Suprapubic skin (tissue), 4 donors: ENCODE results near the gene ADAP1. TPM values are rescaled to one million over a fixed set of nuclear protein-coding genes. Genes with fewer than 3 reads are reported as not detected.

ENCODE experiments used
- DNase-seq, 2 donors: peaks; one replicate each; pipeline ENCODE4 v3.0.0-alpha.2; 2019; ENCODE audit warnings: low spot score in 2 of 2
- H3K27ac ChIP-seq: fragments of 200-600 bp; sonication (generic); one replicate; pipeline ENCODE4 v1.5.1; 2019
- H3K27me3 ChIP-seq: fragments of 200-600 bp; sonication (generic); one replicate; pipeline ENCODE4 v1.5.1; 2019
- H3K36me3 ChIP-seq: fragments of 200-600 bp; sonication (generic); one replicate; pipeline ENCODE4 v1.5.1; 2019
- H3K4me1 ChIP-seq: fragments of 200-600 bp; sonication (generic); one replicate; pipeline ENCODE4 v1.5.1; 2019
- H3K4me3 ChIP-seq: fragments of 200-600 bp; sonication (generic); one replicate; pipeline ENCODE4 v1.5.1; 2019; ENCODE audit warnings: mild to moderate bottlenecking
- H3K9me3 ChIP-seq: fragments of 200-600 bp; sonication (generic); one replicate; pipeline ENCODE4 v1.5.1; 2019
- EP300 ChIP-seq: sonication (generic); formaldehyde crosslinking; IDR thresholded peaks from one replicate; pipeline ENCODE4 v1.6.1; 2017; ENCODE audit warnings: antibody characterized with exemption
- POLR2A ChIP-seq, 2 donors: fragments of 450-650 bp; IDR thresholded peaks; one replicate each; pipeline ENCODE4 v1.6.1; 2017; ENCODE audit warnings: antibody characterized with exemption in 2 of 2, mild to moderate bottlenecking in 2 of 2, moderate library complexity in 2 of 2
- POLR2AphosphoS5 ChIP-seq, 3 donors: sonication (generic); formaldehyde crosslinking; IDR thresholded peaks; one replicate each; pipeline ENCODE4 v1.6.1; 2017; ENCODE audit warnings: antibody characterized with exemption in 3 of 3
- WGBS: methylation state at CpG from one replicate; pipeline ENCODE4 v1.1.5; 2018; 5-methylcytosine and 5-hydroxymethylcytosine counted together
- total RNA-seq, 4 donors: library from RNA; depleted of rRNA; stranded (reverse); fragments of >200 nt; gene quantifications; one replicate each; pipeline ENCODE4 v1.1.0, GENCODE V29; 2016
- TF ChIP-seq, protein P1 (sequence below), 2 donors: fragments of 200-600 bp in 1 of 2; fragments of 450-650 bp in 1 of 2; sonication (generic) in 1 of 2; IDR thresholded peaks; one replicate each; pipeline ENCODE4 v1.5.1; 2016 to 2019; ENCODE audit warnings: antibody characterized with exemption in 2 of 2, mild to moderate bottlenecking in 1 of 2, moderate library complexity in 1 of 2

Gene ADAP1
- total RNA-seq, 4 donors from 2014 or later = 4.1 to 9.1 (median 6.3) TPM

DNA sequence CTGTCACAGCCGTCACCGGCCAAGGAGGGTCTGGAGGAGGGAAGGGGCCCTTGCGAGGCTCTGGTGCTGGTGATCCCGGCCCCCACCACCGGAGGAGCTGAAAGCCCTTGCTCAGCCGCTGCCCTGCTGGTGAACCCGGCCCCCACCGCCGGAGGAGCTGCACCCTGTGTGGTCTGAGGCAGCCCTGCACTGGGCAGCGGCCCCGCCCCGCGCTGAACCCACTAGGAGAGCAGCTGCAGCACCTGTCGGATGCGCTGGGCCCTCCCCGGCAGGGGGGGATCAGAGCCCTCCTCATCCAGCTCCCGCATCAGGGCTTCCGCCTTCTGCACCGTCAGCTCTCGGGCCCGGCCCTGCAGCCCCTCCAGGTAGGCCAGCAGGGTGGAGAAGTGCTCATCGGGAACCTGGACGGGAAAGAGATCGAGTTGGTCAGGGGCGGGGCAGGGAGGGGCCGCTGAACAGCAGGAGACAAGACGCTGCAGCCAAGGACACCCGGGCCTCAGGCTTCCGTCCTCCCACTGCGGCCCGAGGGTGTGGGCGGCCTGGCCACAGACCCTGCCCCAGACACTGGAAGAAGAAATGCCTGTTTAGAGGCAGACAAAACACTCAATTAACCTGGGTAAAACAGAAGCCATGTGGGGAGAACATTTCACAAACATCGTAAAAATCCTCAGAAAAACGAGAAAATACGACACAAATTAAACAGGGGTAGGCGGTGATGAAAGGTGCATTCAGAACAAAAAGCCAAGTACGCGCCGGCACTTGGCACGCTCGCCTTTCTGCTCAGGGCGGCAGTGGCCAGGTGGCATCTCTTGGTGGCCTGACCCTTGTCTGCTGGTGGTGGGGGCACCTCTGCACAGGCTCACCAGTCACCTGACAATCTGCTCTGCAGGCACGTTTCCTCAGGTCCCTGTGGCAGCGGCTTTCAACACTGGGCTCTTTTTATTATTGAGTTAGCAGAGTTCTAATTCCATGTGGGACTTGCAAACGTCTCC is 43.2 kb upstream of the ADAP1 start:
- no peak for DNase-seq
- Histone ChIP-seq H3K27ac (no peak overlapping the region), H3K4me1 (peaks cover 14% of the 10 kb centered on the region), H3K27me3 (peaks cover 1% of the 10 kb centered on the region), H3K9me3 (no peaks in the 10 kb centered on the region), H3K36me3 (peaks cover 30% of the 10 kb centered on the region), H3K4me3 (no peak overlapping the region)
- 78% methylated on average over 25 of the region's 45 CpGs for WGBS
- TF ChIP-seq EP300 = no peak
- no peak for TF ChIP-seq POLR2A (IDR thresholded peaks at IDR 0.05)
- TF ChIP-seq, protein P1, sequence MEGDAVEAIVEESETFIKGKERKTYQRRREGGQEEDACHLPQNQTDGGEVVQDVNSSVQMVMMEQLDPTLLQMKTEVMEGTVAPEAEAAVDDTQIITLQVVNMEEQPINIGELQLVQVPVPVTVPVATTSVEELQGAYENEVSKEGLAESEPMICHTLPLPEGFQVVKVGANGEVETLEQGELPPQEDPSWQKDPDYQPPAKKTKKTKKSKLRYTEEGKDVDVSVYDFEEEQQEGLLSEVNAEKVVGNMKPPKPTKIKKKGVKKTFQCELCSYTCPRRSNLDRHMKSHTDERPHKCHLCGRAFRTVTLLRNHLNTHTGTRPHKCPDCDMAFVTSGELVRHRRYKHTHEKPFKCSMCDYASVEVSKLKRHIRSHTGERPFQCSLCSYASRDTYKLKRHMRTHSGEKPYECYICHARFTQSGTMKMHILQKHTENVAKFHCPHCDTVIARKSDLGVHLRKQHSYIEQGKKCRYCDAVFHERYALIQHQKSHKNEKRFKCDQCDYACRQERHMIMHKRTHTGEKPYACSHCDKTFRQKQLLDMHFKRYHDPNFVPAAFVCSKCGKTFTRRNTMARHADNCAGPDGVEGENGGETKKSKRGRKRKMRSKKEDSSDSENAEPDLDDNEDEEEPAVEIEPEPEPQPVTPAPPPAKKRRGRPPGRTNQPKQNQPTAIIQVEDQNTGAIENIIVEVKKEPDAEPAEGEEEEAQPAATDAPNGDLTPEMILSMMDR (IDR thresholded peaks at IDR 0.05) = no peak
- no peak for TF ChIP-seq POLR2AphosphoS5 (IDR thresholded peaks at IDR 0.05)

DNA sequence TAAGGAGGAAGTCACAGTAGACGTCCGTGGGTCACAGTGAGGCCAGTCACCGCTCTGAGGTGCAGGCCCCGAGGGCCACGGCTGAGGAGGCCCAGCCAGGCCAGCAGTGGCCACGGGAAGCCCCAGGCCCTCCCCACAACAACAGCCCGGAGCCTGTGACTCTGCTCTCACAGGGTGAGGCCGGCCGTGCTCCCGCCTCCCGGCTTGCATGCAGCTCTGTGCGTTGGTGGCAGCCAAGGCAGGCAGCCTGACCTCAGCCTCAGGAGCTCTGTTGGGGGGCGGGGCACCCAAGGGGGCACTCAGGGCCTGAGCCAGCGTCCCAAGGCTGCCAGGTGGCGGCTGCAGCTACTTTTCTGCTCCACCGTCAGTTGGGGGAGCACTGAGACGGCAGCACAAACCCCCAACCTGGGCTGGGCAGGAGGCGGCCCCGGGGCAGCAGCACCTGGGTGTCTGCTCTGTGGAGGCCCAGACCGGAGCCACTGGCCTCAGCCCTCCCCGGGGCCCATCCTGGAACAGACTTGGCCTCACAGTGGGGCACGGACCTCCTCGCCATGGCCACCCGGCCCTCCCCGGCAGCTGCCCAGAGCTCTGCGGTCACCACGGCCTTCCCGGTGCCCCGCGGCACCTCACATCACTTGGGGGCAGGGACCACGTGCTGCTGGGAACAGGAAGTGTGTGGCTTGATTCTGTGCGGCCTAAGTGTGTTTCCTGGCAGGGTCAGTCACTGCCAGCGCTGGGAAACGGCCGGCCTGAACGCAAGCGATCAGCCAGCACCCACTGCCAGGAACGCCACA is 41.8 kb upstream of the ADAP1 start:
- H3K36me3 ChIP-seq = peaks cover 30% of the 10 kb centered on the region
- H3K9me3 ChIP-seq = no peaks in the 10 kb centered on the region
- H3K27ac ChIP-seq = no peak overlapping the region
- TF ChIP-seq EP300 = no peak
- no peak for TF ChIP-seq POLR2A (IDR thresholded peaks at IDR 0.05)
- TF ChIP-seq, protein P1 (IDR thresholded peaks at IDR 0.05) = no peak
- TF ChIP-seq POLR2AphosphoS5 (IDR thresholded peaks at IDR 0.05) = no peak
- 76% methylated on average over 10 of the region's 38 CpGs for WGBS
- H3K4me1 ChIP-seq = peaks cover 27% of the 10 kb centered on the region
- peaks cover 15% of the 10 kb centered on the region for H3K27me3 ChIP-seq
- H3K4me3 ChIP-seq = no peak overlapping the region
- peak in 1 of 2 donors; percentile 63 for DNase-seq

DNA sequence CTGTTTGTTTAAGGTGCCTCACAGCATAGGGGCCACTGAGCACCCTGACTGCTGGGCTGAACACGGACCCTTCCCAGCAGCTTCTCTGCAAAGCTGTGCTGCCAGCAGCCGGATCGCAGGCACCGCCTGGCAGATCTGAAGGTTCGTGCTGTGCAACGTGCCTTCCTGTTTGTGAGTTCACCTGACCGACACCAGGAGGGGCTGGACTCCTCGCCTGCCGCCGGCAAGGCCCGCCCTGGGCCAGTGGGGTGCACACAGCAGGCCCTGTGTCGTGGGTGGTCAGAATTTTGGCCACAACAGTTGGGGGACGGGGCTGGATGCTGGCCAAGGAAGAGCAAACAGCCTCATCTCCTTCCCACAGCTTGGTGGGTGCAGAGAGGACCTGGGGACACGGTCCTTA is 41.1 kb upstream of the ADAP1 start:
- Histone ChIP-seq H3K4me1 (peaks cover 29% of the 10 kb centered on the region), H3K27me3 (peaks cover 22% of the 10 kb centered on the region), H3K27ac (no peak overlapping the region), H3K9me3 (no peaks in the 10 kb centered on the region), H3K4me3 (no peak overlapping the region), H3K36me3 (peaks cover 29% of the 10 kb centered on the region)
- TF ChIP-seq POLR2A (IDR thresholded peaks at IDR 0.05) = no peak
- no peak for TF ChIP-seq POLR2AphosphoS5 (IDR thresholded peaks at IDR 0.05)
- TF ChIP-seq, protein P1 (IDR thresholded peaks at IDR 0.05) = no peak
- TF ChIP-seq EP300 = no peak
- whole genome bisulfite sequencing = 100% methylated on average over 1 of the region's 14 CpGs
- no peak for DNase-seq

DNA sequence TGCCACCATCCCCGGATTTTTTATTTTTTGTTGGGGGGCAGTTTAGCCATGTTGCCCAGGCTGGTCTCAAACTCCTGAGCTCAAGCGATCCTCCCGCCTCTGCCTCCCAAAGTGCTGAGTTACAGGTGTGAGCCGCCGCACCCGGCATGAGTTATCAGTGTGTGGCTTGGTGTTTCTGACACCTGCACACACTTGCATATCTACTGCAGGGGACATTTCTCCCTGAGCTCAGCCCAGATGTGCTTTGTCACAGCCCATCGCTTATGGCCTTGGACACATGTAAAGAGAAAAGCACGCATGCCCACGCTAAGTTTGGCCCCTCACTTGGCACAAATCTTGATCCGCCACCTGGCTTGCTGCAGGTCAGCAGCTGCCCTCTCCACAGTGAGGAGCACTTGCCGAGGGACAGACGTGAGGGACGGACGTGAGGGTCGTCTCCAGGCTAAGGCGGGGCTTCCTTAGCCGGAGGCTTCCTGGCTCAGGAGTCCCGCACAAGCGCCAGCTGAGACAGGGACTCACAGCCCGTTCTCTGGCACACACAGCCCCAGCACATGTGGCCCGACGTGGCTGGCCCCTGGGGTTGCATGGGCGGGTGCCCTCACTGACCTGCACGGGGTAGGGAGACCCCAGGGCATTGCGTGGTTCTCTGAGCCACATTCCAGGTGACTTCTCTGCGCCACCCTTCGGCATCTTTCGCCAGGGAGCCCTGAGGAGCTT is 40.3 kb upstream of the ADAP1 start:
- peaks cover 22% of the 10 kb centered on the region for H3K36me3 ChIP-seq
- peaks cover 26% of the 10 kb centered on the region for H3K27me3 ChIP-seq
- DNase-seq = no peak
- H3K27ac ChIP-seq = no peak overlapping the region
- TF ChIP-seq POLR2A (IDR thresholded peaks at IDR 0.05) (no peak), POLR2AphosphoS5 (IDR thresholded peaks at IDR 0.05) (no peak), EP300 (no peak)
- TF ChIP-seq, protein P1 (IDR thresholded peaks at IDR 0.05) = no peak
- no peak overlapping the region for H3K4me3 ChIP-seq
- H3K9me3 ChIP-seq = no peaks in the 10 kb centered on the region
- peaks cover 29% of the 10 kb centered on the region for H3K4me1 ChIP-seq
- WGBS = 92% methylated on average over 7 of the region's 28 CpGs
